SK-N-SH (cell line): Measurements from ENCODE around the gene TMEM271. TPM values are rescaled to one million over a fixed set of nuclear protein-coding genes. Genes with fewer than 3 reads are reported as not detected.

Experiments used
- CTCF ChIA-PET: fragments of 300-600, 350-600 bp; formaldehyde crosslinking; extraction: SDS; loops from one replicate; lab custom pipeline; 2021; lab: Yijun Ruan, JAX
- POLR2A ChIA-PET: fragments of 350-600 bp; sonication (Branson Sonifier 250); formaldehyde crosslinking; extraction: SDS; loops from one replicate; lab custom pipeline; 2020; ENCODE audit warnings: antibody characterized with exemption, inconsistent platforms; lab: Yijun Ruan, JAX
- DNase-seq: peaks from one replicate; pipeline ENCODE4 v3.0.0; 2012
- H2AFZ ChIP-seq: fragments of 200-600 bp; sonication (generic); 2 replicates; pipeline ENCODE4 v1.8.1; 2016; ENCODE audit warnings: antibody characterized with exemption, mild to moderate bottlenecking, low read depth
- H3F3A ChIP-seq: fragments of 200-600 bp; sonication (generic); replicated peaks from 2 replicates; pipeline ENCODE3; 2016; ENCODE audit warnings: antibody characterized with exemption, mild to moderate bottlenecking; ENCODE audit not compliant: insufficient read depth
- H3K27ac ChIP-seq, 2 experiments: fragments of 200-500 bp in 1 of 2; fragments of 200-600 bp in 1 of 2; sonication (Bioruptor generic) in 1 of 2; sonication (generic), shearing (Covaris generic) in 1 of 2; 2 replicates each; pipeline versions ENCODE4 v1.5.1 to v1.6.1; 2014 to 2016; ENCODE audit warnings: low read depth in 2 of 2, inconsistent platforms in 1 of 2, low read length in 1 of 2, mild to moderate bottlenecking in 1 of 2, mixed read lengths in 1 of 2
- H3K27me3 ChIP-seq: fragments of 200-600 bp; sonication (generic), shearing (Covaris generic); 2 replicates; pipeline ENCODE4 v1.6.1; 2016; ENCODE audit warnings: mixed run types; ENCODE audit not compliant: insufficient read depth
- H3K36me3 ChIP-seq, 2 experiments: fragments of 200-500 bp in 1 of 2; fragments of 200-600 bp in 1 of 2; sonication (Bioruptor generic) in 1 of 2; sonication (generic) in 1 of 2; replicated peaks in 1 of 2; 2 replicates each; pipeline versions ENCODE3 to v1.5.1; 2014 to 2016; ENCODE audit warnings: low read length in 1 of 2, mild to moderate bottlenecking in 1 of 2; ENCODE audit not compliant: insufficient read depth in 2 of 2, control insufficient read depth in 1 of 2
- H3K4me1 ChIP-seq, 2 experiments: fragments of 200-500 bp in 1 of 2; fragments of 200-600 bp in 1 of 2; sonication (Bioruptor generic) in 1 of 2; sonication (generic), shearing (Covaris generic) in 1 of 2; 2 replicates each; pipeline versions ENCODE4 v1.5.1 to v1.6.1; 2014 to 2016; ENCODE audit warnings: low read depth in 1 of 2, low read length in 1 of 2, mixed run types in 1 of 2; ENCODE audit not compliant: insufficient read depth in 2 of 2, control insufficient read depth in 1 of 2
- H3K4me2 ChIP-seq: fragments of 200-600 bp; sonication (generic), shearing (Covaris generic); 2 replicates; pipeline ENCODE4 v1.6.1; 2017; ENCODE audit warnings: mixed run types
- H3K4me3 ChIP-seq, 2 experiments: fragments of 200-500 bp in 1 of 2; fragments of 200-600 bp in 1 of 2; sonication (Bioruptor generic) in 1 of 2; sonication (generic), shearing (Covaris generic) in 1 of 2; 2 replicates each; pipeline versions ENCODE4 v1.5.1 to v1.8.1; 2014 to 2016; ENCODE audit warnings: low read depth in 2 of 2, inconsistent platforms in 1 of 2, low read length in 1 of 2, mild to moderate bottlenecking in 1 of 2, mixed read lengths in 1 of 2, moderate library complexity in 1 of 2
- H3K79me2 ChIP-seq: fragments of 200-600 bp; sonication (generic); 2 replicates; pipeline ENCODE4 v1.8.1; 2017; ENCODE audit warnings: mild to moderate bottlenecking; ENCODE audit not compliant: insufficient read depth
- H3K9ac ChIP-seq: fragments of 200-600 bp; sonication (generic); 2 replicates; pipeline ENCODE4 v1.6.1; 2017; ENCODE audit warnings: mixed run types
- H3K9me2 ChIP-seq: fragments of 200-600 bp; sonication (generic); 2 replicates; pipeline ENCODE4 v1.6.1; 2017; ENCODE audit warnings: mixed run types
- H3K9me3 ChIP-seq: fragments of 200-600 bp; sonication (generic); 2 replicates; pipeline ENCODE4 v1.6.1; 2017; ENCODE audit warnings: mixed run types, mild to moderate bottlenecking, moderate library complexity
- H4K20me1 ChIP-seq: fragments of 200-600 bp; sonication (generic); 2 replicates; pipeline ENCODE4 v1.6.1; 2017; ENCODE audit warnings: mild to moderate bottlenecking, mixed run types; ENCODE audit not compliant: insufficient read depth
- CHD2 ChIP-seq: fragments of 150-350 bp; IDR thresholded peaks from 2 replicates; pipeline ENCODE4 v1.6.1; 2018; ENCODE audit warnings: low read length; ENCODE audit not compliant: partially characterized antibody
- RAD21 ChIP-seq: IDR thresholded peaks from 2 replicates; pipeline ENCODE4 v1.6.1; 2012; ENCODE audit warnings: mild to moderate bottlenecking, low read length
- WGBS: methylation state at CpG from one replicate; pipeline ENCODE4 v1.1.6; 2017; ENCODE audit warnings: low lambda C conversion rate; 5-methylcytosine and 5-hydroxymethylcytosine counted together
- polyA plus RNA-seq, 3 experiments: library from polyadenylated mRNA; depleted of rRNA; stranded (reverse); fragments of >200 nt; gene quantifications; 2 replicates each; pipeline ENCODE4 v1.2.3, GENCODE V29; 2012
- TF ChIP-seq, protein P1 (sequence below): IDR thresholded peaks from 2 replicates; pipeline ENCODE4 v1.6.1; 2012; ENCODE audit warnings: mild to moderate bottlenecking, low read depth, low read length, moderate library complexity
- TF ChIP-seq, protein P2 (sequence below): fragments of 200-600 bp; sonication (generic); IDR thresholded peaks from 2 replicates; pipeline ENCODE4 v1.6.1; 2017; ENCODE audit warnings: antibody characterized with exemption, mild to moderate bottlenecking, moderate library complexity
- TF ChIP-seq, protein P3 (sequence below): IDR thresholded peaks from 2 replicates; pipeline ENCODE4 v1.4.0; 2012; ENCODE audit warnings: low read depth, borderline replicate concordance

TMEM271 gene
- polyA plus RNA-seq, 1 of the 3 experiments (the other 2 are of a cell fraction): not detected

DNA sequence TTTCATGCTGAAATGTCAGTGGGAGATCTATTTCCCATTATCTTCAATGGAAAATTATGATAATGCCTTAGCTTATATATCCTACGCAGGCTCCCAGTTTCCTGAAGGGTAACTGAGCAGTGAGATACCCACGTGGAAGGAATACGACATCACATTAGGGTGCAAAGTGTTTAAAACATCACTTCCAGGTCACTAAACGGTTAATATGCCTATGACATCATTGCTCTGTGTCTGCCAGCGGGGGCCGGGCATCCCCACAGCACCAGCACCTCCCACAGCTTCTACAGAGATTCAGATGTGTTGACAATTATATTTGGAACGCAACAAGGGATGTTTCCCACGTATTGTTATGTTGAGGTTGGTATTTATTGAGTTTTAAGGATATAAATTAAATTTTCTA is 27.1 kb downstream of the TMEM271 start:
- Histone ChIP-seq H3K79me2 (no peaks in the 10 kb centered on the region), H4K20me1 (no peaks in the 10 kb centered on the region), H3K36me3 (no peaks in the 10 kb centered on the region), H3K4me3 (no peak overlapping the region)
- CTCF ChIA-PET: interaction anchor here (0.6 kb wide), 1 partner anchor 29 kb away, joined by 3 read pairs; no protein-coding TSS in a partner anchor
- POLR2A ChIA-PET: no interaction called here
- TF ChIP-seq CHD2 (no peak), RAD21 (no peak)
- TF ChIP-seq, protein P1, sequence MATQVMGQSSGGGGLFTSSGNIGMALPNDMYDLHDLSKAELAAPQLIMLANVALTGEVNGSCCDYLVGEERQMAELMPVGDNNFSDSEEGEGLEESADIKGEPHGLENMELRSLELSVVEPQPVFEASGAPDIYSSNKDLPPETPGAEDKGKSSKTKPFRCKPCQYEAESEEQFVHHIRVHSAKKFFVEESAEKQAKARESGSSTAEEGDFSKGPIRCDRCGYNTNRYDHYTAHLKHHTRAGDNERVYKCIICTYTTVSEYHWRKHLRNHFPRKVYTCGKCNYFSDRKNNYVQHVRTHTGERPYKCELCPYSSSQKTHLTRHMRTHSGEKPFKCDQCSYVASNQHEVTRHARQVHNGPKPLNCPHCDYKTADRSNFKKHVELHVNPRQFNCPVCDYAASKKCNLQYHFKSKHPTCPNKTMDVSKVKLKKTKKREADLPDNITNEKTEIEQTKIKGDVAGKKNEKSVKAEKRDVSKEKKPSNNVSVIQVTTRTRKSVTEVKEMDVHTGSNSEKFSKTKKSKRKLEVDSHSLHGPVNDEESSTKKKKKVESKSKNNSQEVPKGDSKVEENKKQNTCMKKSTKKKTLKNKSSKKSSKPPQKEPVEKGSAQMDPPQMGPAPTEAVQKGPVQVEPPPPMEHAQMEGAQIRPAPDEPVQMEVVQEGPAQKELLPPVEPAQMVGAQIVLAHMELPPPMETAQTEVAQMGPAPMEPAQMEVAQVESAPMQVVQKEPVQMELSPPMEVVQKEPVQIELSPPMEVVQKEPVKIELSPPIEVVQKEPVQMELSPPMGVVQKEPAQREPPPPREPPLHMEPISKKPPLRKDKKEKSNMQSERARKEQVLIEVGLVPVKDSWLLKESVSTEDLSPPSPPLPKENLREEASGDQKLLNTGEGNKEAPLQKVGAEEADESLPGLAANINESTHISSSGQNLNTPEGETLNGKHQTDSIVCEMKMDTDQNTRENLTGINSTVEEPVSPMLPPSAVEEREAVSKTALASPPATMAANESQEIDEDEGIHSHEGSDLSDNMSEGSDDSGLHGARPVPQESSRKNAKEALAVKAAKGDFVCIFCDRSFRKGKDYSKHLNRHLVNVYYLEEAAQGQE: no peak
- TF ChIP-seq, protein P2, sequence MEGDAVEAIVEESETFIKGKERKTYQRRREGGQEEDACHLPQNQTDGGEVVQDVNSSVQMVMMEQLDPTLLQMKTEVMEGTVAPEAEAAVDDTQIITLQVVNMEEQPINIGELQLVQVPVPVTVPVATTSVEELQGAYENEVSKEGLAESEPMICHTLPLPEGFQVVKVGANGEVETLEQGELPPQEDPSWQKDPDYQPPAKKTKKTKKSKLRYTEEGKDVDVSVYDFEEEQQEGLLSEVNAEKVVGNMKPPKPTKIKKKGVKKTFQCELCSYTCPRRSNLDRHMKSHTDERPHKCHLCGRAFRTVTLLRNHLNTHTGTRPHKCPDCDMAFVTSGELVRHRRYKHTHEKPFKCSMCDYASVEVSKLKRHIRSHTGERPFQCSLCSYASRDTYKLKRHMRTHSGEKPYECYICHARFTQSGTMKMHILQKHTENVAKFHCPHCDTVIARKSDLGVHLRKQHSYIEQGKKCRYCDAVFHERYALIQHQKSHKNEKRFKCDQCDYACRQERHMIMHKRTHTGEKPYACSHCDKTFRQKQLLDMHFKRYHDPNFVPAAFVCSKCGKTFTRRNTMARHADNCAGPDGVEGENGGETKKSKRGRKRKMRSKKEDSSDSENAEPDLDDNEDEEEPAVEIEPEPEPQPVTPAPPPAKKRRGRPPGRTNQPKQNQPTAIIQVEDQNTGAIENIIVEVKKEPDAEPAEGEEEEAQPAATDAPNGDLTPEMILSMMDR: no peak
- TF ChIP-seq, protein P3, sequence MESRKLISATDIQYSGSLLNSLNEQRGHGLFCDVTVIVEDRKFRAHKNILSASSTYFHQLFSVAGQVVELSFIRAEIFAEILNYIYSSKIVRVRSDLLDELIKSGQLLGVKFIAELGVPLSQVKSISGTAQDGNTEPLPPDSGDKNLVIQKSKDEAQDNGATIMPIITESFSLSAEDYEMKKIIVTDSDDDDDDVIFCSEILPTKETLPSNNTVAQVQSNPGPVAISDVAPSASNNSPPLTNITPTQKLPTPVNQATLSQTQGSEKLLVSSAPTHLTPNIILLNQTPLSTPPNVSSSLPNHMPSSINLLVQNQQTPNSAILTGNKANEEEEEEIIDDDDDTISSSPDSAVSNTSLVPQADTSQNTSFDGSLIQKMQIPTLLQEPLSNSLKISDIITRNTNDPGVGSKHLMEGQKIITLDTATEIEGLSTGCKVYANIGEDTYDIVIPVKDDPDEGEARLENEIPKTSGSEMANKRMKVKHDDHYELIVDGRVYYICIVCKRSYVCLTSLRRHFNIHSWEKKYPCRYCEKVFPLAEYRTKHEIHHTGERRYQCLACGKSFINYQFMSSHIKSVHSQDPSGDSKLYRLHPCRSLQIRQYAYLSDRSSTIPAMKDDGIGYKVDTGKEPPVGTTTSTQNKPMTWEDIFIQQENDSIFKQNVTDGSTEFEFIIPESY: no peak
- TF ChIP-seq, all 33 proteins: peak for 0
- 4% methylated on average over 8 of the region's 8 CpGs for WGBS
- Histone ChIP-seq H3K4me1 (no peaks in the 10 kb centered on the region), H3K27ac (no peak overlapping the region), H3F3A (no peaks in the 10 kb centered on the region), H3K9ac (no peak overlapping the region), H3K27me3 (peaks cover 24% of the 10 kb centered on the region; the same call in 1 of the 2 replicates), H3K9me3 (no peaks in the 10 kb centered on the region), H2AFZ (no peak overlapping the region), H3K4me2 (no peak overlapping the region), H3K9me2 (no peaks in the 10 kb centered on the region)
- DNase-seq: no peak

DNA sequence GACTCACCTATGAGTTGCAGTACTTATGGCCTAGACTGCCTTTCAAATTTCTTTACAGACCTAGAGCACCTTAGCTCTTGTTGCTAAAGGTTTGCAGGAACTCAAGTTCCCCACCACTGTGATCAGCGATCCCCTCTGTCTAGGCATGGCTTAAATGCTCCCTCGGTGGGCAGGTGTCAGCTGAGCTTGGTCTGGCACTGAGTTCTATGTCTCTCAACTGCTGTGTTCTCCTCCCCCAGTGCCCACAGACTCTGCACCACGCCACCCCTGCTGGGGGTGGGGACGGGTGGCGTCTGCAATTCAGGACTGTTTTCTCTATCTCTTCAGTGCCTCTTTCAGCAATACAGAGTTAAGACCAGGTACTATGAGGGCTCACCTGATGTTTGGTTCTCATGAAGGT is 30.5 kb downstream of the TMEM271 start:
- 23% methylated on average over 5 of the region's 5 CpGs for WGBS
- POLR2A ChIA-PET: no interaction called here

More for the DNA sequence above, 30.5 kb downstream of the TMEM271 start:
- DNase-seq: no peak
- H4K20me1 ChIP-seq: no peaks in the 10 kb centered on the region
- H3K9me2 ChIP-seq: no peaks in the 10 kb centered on the region
- no peak overlapping the region for H2AFZ ChIP-seq
- no peaks in the 10 kb centered on the region for H3F3A ChIP-seq
- H3K27ac ChIP-seq: no peak overlapping the region
- CTCF ChIA-PET: interaction anchor here (0.7 to 1.2 kb wide), 2 partner anchors 14 to 57 kb away, joined by 4 read pairs; no protein-coding TSS in a partner anchor
- H3K4me1 ChIP-seq: no peaks in the 10 kb centered on the region
- no peaks in the 10 kb centered on the region for H3K9me3 ChIP-seq
- no peak for TF ChIP-seq CHD2
- TF ChIP-seq, all 33 proteins: peak for 0
- Histone ChIP-seq H3K36me3 (no peaks in the 10 kb centered on the region), H3K4me3 (no peak overlapping the region), H3K79me2 (no peaks in the 10 kb centered on the region), H3K4me2 (no peak overlapping the region), H3K9ac (no peak overlapping the region), H3K27me3 (peaks cover 24% of the 10 kb centered on the region; the same call in 1 of the 2 replicates)
